Right renal pelvis (tissue), 4 donors: Measurements from ENCODE around the gene RGPD8. TPM values are rescaled to one million over a fixed set of nuclear protein-coding genes. Genes with fewer than 3 reads are reported as not detected.
"Not testable (repeated sequence)": the region's sequence is repeated elsewhere in the genome, so short reads cannot be mapped to it uniquely, and the experiment has no call there.

Experiments used
- DNase-seq, 4 donors: peaks; one replicate each; pipeline ENCODE4 v3.0.0-alpha.2; 2013; ENCODE audit warnings: low read depth in 4 of 4, low spot score in 3 of 4, missing footprints in 1 of 4
- polyA plus RNA-seq, 4 donors: library from polyadenylated mRNA; unstranded; fragments of 120-200 nt; gene quantifications; one replicate each; pipeline ENCODE4 v1.2.1, GENCODE V29; 2013; ENCODE audit not compliant: insufficient read length in 4 of 4

Gene RGPD8
- polyA plus RNA-seq, 4 donors: 2.4 to 3.9 (median 3.1) TPM

DNA sequence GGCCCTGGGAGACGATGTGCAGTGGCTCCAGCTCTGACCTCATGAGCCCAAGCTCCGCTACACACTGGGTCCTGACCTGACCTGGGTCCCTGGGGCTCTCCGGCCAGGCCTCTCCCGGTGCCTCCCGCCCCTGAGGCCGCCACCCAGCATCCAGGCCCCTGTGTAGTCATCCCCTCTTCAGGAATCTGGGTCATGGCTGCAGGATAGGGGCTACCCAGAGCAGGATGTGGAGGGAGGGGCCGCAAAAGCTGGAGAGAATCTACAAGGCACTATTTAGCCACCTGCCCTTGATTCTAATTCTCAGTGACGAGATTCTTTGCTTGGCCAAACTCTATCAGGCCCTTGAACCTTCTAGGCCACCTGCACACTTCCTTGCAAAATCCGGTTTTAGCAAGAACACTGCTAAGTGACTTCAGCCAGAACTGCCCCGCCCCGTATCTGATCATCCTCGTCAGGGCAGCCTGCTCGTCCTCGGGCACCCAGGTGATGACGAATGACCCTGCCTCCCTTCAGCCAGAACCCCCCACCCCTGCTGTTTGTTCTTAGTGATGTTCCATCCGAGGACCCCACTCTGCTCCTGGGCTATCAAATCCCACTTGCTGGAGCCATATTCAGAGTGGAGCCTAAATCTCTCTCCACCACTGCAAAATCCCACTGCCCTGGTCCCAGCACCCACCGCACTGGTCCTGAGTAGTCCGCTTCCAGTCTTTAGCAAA, 2.4 kb upstream of the RGPD8 start:
- not testable (repeated sequence) for DNase-seq

DNA sequence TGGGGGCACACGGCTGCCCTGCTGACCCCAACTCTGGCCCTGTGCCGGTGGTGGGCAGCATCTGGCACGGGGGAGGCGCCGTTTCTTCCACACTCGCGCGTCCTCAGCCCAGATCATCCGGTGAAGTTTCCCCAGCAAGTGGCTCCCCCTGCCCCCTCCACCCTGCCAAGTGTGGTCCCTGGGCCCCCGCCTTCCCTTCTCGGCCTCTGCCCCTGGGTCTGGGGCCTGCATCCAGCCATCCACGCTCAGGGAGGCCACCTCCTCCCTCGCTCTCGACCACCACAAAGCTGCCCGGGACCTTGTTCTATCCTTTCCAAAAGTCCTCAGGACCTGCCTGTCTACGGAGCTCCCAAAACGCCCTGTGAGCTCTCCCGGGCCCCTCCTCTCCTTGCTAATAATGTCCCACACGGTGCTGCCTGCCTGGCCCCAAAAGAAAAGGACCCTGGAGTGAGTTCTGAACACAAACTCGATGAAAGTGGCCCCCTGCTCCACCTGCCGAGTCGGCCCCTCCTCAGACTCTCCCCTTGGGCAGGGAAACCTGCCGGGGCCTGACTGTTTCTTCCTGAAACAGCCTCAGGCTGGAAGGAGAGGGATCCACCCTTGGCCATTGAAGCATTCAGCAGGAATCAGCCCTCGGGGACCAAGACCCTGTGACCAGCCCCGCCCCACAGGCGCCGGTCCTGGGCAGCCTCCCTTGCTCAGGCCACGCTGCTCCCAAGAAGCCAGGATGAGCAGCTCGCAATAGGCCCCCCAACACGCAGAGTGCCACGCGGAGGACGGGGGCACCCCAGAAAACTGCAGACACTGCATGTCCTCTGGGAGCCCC, 1.7 kb upstream of the RGPD8 start:
- DNase-seq: not testable (repeated sequence)

DNA sequence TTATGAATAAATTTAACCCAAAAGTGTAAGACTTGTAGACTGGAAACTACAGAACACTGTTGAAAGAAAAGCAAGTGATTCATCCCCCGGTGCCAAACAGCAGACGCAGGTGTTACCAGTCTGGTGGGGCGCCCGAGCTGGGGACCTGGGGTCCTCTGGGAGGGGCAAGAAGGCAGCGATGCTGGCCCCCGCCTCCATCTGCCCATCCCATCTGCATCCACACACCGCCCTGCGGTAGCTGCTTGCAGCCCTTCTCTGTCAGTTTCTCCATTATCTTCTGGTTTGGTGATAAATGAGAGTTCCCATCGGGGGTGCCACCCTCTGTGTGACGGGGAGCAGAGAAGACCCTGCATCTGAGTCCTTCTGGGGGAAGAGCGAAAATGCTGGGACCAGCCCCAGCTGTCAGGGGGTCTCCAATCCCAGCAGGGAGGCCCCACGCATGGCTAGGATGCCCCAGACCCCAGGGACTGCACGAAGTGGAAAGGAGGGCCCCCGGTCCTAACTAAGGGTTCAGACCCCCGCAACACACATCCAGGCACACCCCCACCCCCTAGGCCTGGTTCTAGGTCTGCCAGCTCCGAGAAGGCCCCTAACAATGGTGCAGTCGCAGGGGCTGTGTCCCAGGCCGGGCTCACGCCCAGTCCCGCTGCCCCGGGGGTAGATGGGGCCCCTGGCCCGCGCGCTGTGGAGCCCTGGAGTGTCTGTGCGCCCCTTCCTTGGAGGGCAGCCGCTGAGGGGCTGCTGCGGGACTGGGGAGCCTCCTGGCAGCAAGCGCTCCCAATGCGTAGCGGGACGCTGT, 686 bp upstream of the RGPD8 start:
- no peak for DNase-seq

DNA sequence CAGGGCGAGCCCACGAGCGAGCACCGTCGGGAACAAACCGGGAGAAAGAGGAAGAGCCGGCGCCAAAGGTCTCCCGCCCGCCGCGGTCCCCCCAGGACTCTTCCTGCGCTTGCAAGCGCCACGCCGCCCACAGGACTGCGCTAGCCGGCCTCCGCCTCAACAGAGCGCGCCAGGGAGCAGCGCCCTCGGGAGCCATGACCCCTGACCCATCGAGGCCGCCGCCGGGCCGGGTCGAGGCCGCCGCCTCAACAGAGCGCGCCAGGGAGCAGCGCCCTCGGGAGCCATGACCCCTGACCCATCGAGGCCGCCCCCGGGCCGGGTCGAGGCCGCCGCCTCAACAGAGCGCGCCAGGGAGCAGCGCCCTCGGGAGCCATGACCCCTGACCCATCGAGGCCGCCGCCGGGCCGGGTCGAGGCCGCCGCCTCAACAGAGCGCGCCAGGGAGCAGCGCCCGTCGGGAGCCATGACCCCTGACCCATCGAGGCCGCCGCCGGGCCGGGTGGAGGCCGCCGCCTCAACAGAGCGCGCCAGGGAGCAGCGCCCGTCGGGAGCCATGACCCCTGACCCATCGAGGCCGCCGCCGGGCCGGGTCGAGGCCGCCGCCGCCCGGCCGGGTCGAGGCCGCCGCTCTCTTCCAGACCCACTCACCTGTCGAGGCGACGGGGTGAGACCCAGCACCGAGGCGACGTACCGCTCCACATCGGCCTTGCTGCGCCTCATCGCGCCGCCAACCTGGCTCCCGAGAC, 538 bp downstream of the RGPD8 start:
- DNase-seq: not testable (repeated sequence)

DNA sequence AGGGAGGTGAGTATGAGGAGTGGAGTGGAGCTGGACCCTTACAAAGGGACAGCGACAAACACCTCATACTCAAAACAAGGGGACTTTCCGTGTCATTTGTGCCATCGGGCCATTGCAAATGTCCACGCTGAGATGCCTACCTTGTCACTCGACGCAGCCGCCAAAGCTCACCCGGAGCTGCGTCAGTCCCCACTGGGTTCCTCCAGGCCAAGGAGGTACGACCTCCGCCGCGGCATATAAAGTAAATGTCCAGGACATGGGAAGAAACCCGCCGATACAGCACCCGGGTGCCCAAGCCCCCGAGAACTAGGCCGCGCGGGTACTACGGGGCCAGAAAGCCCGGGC, 1.1 kb downstream of the RGPD8 start:
- DNase-seq: not testable (repeated sequence)

DNA sequence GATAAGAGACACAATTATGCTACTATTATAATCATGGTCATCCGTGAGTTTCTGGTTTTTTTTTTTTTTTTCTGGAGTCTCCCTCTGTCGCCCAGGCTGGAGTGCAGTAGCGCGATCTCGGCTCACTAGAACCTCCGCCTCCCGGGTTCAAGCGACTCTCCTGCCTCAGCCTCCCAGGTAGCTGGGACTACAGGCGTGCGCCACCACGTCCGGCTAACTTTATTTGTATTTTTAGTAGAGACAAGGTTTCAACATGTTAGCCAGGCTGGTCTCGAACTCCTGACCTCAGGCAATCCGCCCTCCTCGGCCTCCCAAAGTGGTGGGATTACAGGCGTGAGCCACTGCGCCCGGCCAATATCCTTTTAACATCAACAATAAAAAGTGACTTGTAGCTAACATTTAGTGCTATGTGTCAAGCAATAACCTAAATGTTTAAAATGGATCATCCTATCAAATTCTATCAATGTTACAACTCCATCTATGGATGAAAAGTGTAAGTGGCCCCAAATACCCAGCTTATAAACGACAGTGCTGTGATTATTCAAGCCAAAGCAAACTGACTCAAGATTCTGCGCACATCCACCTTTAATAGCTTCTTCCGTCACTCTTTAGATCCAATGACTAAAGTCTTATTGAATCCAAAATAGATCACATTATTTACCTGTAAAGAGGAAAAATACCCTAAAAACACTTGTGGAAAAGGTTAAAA, 1.7 kb downstream of the RGPD8 start:
- not testable (repeated sequence) for DNase-seq

DNA sequence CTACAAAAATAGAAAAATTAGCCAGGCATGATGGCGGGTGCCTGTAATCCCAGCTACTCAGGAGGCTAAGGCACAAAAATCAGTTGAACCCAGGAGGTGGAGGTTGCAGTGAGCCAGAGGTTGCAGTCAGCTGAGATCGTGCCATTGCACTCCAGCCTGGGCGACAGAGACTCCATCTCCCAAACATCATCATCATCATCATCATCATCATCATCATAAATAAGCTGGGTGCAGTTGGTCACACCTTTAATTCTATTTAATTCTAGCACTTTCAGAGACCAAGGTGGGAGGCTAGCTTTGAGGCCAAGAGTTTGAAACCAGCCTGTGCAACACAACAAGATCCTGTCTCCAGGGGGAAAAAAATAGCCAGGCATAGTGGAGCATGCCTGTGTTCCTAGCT, 8.9 kb downstream of the RGPD8 start:
- DNase-seq: not testable (repeated sequence)

DNA sequence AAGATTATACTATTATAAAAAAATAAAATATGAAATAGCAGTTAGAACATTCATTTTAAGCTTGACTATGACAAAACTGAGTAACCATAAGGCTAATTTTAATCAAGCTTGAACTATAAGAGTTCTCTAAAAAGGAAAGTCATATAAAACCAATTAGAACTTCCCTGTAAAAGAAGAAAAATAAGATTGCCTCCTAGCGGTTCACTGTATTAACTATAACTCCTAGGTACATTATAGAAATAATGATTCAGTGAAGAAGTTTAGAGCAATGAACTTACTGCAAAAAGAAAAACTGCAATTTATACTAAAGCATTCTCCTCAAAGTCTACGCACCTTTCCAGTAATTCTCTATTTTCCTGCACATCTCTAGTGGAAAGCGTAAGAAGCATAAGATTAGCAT, 16.6 kb downstream of the RGPD8 start:
- DNase-seq: not testable (repeated sequence)

DNA sequence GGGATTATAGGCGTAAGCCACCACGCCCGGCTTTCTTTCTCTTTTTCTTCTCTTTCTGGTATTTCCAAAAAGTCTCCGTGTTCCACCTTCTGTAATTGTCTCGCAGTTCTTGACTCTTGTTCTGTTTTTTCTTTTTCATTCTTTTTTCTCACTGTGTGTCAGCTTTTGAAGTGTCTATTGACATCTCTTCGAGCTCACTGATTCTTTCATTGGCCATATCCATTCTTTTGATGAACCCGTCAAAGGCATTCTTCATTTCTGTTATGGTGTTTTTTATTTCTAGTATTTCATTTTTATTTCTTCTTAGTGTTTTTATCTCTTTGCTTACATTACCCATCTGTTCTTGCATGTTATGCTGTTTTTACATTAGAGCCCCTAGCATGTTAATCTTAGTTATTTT, 73.4 kb downstream of the RGPD8 start:
- not testable (repeated sequence) for DNase-seq

DNA sequence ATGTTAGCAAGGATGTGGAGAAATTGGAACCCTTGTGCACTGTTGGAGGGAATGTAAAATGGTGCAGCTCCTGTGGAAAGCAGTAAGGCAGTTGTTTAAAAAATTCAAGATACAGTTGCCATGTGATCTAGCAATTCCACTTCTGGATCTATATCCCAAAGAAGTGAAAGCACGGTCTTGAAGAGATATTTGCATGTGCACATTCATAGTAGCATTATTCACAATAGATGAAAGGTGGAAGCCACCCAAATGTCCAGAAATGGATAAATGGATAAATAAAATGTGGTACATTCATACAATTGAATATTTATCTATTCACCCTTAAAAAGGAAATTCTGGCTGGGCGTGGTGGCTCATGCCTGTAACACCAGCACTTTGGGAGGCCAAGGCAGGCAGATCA, 79.1 kb downstream of the RGPD8 start:
- DNase-seq: not testable (repeated sequence)

DNA sequence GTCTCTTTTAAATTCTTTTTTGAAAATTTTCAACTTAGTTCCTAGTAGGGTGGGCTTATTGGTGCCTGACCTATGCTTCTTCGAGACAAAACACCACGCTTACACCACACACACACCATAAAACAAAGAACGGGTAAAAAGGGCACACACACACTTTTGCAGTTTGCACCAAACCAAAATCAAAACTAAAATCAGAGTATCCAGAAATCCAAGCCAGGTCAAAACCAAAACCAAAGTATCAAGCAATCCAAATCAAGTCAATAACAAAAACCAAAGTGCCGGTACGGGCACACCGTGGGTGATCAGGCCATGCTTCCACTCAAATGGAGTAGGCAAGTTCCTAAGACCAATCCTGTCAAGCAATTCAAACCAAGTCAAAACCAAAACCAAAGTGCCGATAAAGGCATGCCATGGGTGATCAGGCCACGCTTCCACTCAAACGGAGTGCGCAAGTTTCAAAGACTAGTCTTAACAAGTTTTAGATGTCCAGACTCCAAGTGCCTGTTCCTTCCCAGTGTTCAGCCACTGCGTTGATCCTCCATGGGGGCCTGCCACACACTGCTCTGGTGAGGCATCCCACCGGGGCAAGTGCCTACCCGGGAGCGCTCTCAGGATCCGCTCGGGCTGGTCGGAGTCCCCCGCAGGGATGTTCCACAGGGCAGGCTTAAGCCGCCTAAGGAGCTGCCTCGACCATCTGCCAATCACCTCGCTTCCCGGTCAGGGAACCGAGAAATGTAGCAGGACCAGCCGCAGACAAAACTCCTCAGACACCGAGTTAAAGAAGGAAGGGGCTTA, 80.4 kb downstream of the RGPD8 start:
- DNase-seq: not testable (repeated sequence)

DNA sequence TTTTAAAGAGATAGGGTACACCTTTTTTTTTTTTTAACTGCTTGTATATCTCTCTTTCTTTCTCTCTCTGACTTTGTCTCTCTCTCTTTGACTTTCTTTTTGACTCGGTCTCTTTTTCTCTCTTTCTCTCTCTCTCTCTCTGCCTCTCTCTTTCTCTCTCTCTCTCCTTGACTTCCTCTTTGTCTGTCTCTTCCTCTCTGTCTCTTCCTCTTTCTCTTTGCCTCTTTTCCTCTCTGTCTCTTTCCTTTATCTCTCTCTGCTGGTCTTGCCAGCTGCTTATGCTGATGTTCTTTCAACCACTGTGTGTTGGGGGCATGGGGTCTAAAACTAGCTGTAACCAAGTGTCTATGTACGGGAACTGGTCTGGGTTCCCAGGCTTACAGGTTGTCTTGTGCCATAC, 81.2 kb downstream of the RGPD8 start:
- not testable (repeated sequence) for DNase-seq

DNA sequence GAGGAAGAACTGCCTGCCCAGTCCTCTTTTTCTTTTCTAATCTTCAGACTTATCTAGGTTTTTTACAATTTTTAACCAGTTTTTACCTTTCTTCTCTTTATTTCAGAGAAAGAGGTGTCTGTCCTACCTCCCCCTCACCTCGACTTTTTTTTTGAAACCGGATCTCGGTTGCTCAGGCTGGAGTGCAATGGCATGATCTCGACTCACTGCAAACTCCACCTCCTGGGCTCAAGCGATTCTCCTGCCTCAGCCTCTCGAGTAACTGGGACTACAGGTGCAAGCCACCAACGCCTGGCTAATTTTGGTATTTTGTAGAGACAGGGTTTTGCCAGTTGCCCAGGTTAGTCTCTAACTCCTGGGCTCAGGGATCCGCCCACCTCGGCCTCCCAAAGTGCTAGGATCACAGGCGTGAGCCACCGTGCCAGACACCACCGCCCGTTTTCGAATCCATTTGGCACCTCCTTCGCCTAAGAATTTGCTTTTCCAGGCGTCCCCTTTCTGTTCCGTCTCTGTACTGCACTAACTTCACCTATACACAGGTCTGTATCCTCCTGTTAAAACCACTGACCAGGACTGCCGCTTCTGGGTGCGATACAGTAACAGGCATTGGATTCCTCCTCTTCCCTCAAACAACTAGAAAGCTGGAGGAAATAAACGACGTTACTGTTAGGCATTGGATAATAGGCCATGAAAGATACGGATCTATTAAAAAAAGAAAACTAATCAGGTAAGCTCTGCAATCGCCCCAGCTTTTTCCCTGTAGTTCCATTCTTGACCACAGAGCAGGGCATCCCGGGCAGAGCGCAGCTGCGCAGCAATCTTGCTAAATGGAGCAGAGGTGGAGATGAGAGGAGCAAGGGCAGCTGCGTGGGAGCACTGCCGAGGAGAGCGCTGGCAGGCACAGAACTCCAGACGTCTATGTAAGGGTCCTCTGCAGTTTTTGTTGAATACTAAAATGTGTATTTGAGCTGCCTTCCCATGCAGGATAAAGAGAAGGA, 88.1 kb downstream of the RGPD8 start:
- no peak for DNase-seq

DNA sequence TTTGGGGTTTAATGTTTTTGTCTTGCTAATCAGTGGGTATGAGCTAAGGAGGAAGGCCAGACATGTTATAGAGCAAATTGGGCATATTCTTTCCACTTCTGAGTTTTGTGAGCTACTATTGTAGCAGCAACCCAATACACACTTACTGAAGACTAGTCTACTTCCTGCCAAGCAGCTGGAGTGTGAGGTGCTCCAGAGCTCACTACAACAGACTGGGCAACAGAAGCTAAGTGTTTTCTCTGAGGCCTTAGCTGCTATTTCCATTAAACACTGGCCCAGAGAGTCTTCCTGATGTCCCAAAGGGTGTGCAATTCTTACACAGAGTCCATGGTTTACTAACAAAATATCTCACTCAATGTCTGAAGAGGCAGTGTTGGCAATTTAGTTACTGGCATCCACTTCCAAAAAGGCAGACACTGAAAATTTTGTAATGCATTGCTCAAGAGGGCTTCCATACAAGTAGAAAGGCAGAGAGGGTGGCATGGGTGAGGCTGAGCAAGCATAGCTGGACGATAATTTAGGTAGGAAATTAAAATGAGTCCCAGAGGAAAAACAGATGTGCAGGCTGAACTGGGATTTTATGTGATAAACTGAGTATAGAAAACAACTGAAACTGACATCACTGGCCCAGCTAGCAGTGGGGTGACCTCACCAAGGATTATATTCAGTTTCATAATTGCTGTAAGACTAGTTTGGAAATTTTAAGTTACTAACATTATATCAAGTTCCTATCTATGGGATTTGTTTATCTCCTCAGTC, 89.4 kb downstream of the RGPD8 start:
- DNase-seq: no peak

DNA sequence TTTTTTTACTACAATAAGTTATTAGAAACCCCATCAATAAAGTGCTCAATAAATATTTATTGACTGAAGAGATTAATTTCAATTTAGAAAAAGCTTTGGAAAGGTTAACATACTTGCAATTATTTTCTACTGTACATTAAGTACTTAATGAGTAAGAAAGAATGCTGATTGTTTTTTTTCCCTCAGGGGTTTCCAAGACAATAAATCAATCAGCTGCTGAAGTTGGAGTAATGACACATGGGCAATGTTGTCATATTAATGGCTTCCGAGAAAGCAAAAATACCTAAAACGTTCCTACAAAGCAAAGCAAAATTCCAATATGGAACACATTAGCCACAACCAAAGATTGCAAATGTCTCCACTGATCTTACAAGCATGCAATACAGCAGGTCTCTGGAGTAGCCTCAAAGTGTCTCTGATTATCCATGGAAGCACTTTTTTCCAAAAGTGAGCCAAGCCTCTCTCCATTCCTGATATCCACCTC, 91.3 kb downstream of the RGPD8 start:
- peak in 2 of 4 donors; percentile 14 to 24 for DNase-seq

DNA sequence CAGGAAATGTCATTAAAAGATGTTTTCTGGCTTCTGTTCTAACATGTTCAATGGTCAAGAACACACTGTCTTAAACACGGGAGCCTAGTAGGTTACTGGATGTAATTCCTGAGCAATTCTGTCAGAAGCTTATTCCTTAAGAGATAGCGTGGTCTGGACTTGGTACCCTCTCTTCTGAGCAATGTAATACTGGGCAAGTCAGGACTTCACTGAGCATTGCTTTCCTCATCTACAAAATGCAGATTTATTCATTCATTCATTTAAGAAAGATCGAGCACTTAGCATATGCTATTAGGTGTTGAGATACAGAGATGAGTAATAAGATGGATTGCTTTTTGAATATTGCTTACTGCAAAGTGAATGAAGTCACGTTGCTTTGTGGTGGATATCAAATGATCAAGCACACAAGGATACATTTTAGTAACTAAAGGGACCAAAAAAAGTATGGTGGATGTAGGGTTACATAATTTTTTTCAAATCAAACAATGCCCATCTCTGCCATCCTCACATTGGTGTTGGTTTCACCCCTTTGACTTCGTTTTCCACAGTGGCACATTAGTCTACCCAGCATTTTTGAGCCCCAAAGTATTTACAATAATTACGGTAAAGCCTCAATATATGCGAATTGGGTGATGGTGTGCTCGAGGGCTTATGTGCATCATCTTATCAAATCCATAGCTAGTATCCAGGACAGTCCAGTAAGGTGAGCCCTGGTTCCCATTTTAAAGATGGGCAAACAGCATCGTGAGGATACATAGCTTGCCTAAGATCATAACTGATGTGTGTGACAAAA, 92.8 kb downstream of the RGPD8 start:
- no peak for DNase-seq
